ENCODE data around the gene CCSER1. TPM values are rescaled to one million over a fixed set of nuclear protein-coding genes. Genes with fewer than 3 reads are reported as not detected.

The CCSER1 gene
- total and polyA plus RNA-seq, 2 experiments from 2014 or later: 2.9 to 3.4 TPM

GRCh38 chr4:91611782-91612181 is 1484.6 kb downstream of the CCSER1 start (continued):
- TF ChIP-seq ZNF462 (CRISPR knock-in tag; IDR thresholded peaks at IDR 0.05) (no peak), NANOG (IDR thresholded peaks at IDR 0.05; ENCODE audit: borderline replicate concordance) (no peak), STAT1 (IDR thresholded peaks at IDR 0.05; ENCODE audit: unreplicated experiment) (no peak)

DNA sequence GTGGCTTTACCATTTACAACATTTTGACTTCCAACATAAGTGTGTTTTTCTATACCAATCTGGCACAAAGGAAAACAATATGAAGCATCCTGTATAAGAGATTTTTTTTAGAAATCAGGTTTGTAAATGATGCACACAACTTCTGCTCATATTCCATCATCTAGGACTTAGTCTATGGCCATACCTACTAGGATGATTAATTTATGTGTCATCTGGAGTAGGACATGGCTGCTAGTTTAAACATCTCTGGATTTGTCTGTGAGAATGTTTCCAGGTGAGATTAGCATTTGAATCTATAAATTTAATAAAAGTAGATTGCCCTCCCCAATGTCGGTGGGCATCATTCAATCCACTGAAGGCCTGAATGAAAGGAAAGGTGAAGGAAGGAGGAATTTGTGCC is 1493.8 kb downstream of the CCSER1 start:
- DNase-seq (ENCODE audit: low spot score) (no peak), ATAC-seq (no peak)
- H3K9me3 Mint-ChIP-seq: peaks cover 11% of the 10 kb centered on the region
- H3K27me3 Mint-ChIP-seq (ENCODE audit: insufficient read depth, low read depth, poor library complexity): peaks cover 20% of the 10 kb centered on the region
- H3F3A ChIP-seq (replicated peaks; ENCODE audit: low read depth): no peaks in the 10 kb centered on the region
- peaks cover 31% of the 10 kb centered on the region for H3K4me1 ChIP-seq (ENCODE audit: insufficient read depth)
- no peak overlapping the region for H3K4me3 ChIP-seq
- H2AFZ ChIP-seq: no peak overlapping the region
- H3K27ac ChIP-seq (ENCODE audit: low read depth): no peak overlapping the region
- H3K36me3 Mint-ChIP-seq (ENCODE audit: low read depth): peaks cover 39% of the 10 kb centered on the region
- H3K4me2 ChIP-seq: no peak overlapping the region
- peaks cover 4% of the 10 kb centered on the region; the same call in 1 of the 2 replicates for H3K36me3 ChIP-seq (ENCODE audit: insufficient read depth)
- no peaks in the 10 kb centered on the region for H4K20me1 ChIP-seq (replicated peaks; ENCODE audit: insufficient read depth)
- no peaks in the 10 kb centered on the region for H3K9me2 ChIP-seq (ENCODE audit: insufficient read depth)
- H3K27me3 ChIP-seq (ENCODE audit: insufficient read depth): no peaks in the 10 kb centered on the region
- no peak overlapping the region for H3K27ac Mint-ChIP-seq
- no peak overlapping the region for H3K4me3 Mint-ChIP-seq
- H3K4me1 Mint-ChIP-seq: peaks cover 28% of the 10 kb centered on the region
- peaks cover 42% of the 10 kb centered on the region for H3K79me2 ChIP-seq (replicated peaks; ENCODE audit: insufficient read depth)
- no peak for TF ChIP-seq POLR2AphosphoS5 (IDR thresholded peaks at IDR 0.05; ENCODE audit: low read depth)
- TF ChIP-seq ZNF462 (CRISPR knock-in tag; IDR thresholded peaks at IDR 0.05): no peak
